Fibroblast of lung (primary cell): ENCODE data around the gene ACTMAP. TPM values are rescaled to one million over a fixed set of nuclear protein-coding genes. Genes with fewer than 3 reads are reported as not detected.

ENCODE experiments used
- DNase-seq, 2 donors: peaks; one replicate each; pipeline versions ENCODE4 v3.0.0 to v3.0.0-alpha.2; 2010; ENCODE audit warnings: low read depth in 2 of 2
- H2AFZ ChIP-seq: 2 replicates; pipeline ENCODE4 v1.5.1; 2012; ENCODE audit warnings: low read length, control low read depth, inconsistent platforms
- H3K27ac ChIP-seq: 2 replicates; pipeline ENCODE4 v1.5.1; 2011; ENCODE audit warnings: low read length, control low read depth; ENCODE audit not compliant: insufficient read depth
- H3K27me3 ChIP-seq: 2 replicates; pipeline ENCODE4 v1.5.1; 2011; ENCODE audit warnings: mild to moderate bottlenecking, low read length; ENCODE audit not compliant: control insufficient read depth, insufficient read depth
- H3K36me3 ChIP-seq: 2 replicates; pipeline ENCODE4 v1.5.1; 2011; ENCODE audit warnings: low read length; ENCODE audit not compliant: control insufficient read depth, insufficient read depth
- H3K4me1 ChIP-seq: 2 replicates; pipeline ENCODE4 v1.5.1; 2011; ENCODE audit warnings: low read length; ENCODE audit not compliant: control insufficient read depth, insufficient read depth; ENCODE audit errors: extremely low read depth
- H3K4me2 ChIP-seq: 2 replicates; pipeline ENCODE4 v1.5.1; 2011; ENCODE audit warnings: low read length, control low read depth; ENCODE audit not compliant: insufficient read depth; ENCODE audit errors: extremely low read depth
- H3K4me3 ChIP-seq, 4 experiments: fragments of 200-600 bp in 1 of 4; sonication (generic) in 1 of 4; replicated peaks in 1 of 4; 2 replicates each; pipeline ENCODE4 v1.5.1; 2011 to 2016; ENCODE audit warnings: low read length in 4 of 4, low read depth in 3 of 4, mild to moderate bottlenecking in 3 of 4, control low read depth in 2 of 4, inconsistent platforms in 1 of 4, mixed read lengths in 1 of 4; ENCODE audit not compliant: insufficient read depth in 1 of 4; ENCODE audit errors: control extremely low read depth in 1 of 4
- H3K79me2 ChIP-seq: 2 replicates; pipeline ENCODE4 v1.5.1; 2012; ENCODE audit warnings: mild to moderate bottlenecking, low read length, inconsistent platforms; ENCODE audit not compliant: control insufficient read depth, insufficient read depth
- H3K9ac ChIP-seq: 2 replicates; pipeline ENCODE4 v1.5.1; 2011; ENCODE audit warnings: mild to moderate bottlenecking, low read length, control low read depth; ENCODE audit not compliant: insufficient read depth
- H3K9me3 ChIP-seq: 2 replicates; pipeline ENCODE4 v1.5.1; 2012; ENCODE audit warnings: low read depth, low read length; ENCODE audit not compliant: control insufficient read depth, insufficient read depth
- H4K20me1 ChIP-seq: 2 replicates; pipeline ENCODE4 v1.5.1; 2011; ENCODE audit warnings: low read length; ENCODE audit not compliant: control insufficient read depth, insufficient read depth; ENCODE audit errors: extremely low read depth
- EZH2 ChIP-seq: IDR thresholded peaks from 2 replicates; pipeline ENCODE4 v1.5.1; 2012; ENCODE audit warnings: low read length, control low read depth, mild to moderate bottlenecking; ENCODE audit errors: missing control alignments
- polyA plus RNA-seq, 2 donors: library from polyadenylated mRNA; depleted of rRNA in 1 of 2; stranded (reverse) in 1 of 2; unstranded in 1 of 2; fragments of >200 nt; gene quantifications; 2 replicates each; pipeline ENCODE4 v1.2.1, GENCODE V29; 2011 to 2012; ENCODE audit warnings: missing spikeins in 1 of 2
- total RNA-seq: library from RNA; depleted of rRNA; stranded (reverse); fragments of >200 nt; gene quantifications from 2 replicates; pipeline ENCODE4 v1.2.1, GENCODE V29; 2014
- TF ChIP-seq, protein P1 (sequence below), 2 donors: IDR thresholded peaks in 1 of 2; conservative IDR thresholded peaks in 1 of 2; 1 replicate in 1 of 2; 2 replicates in 1 of 2; pipeline ENCODE4 v1.5.1; 2011 to 2012; ENCODE audit warnings: low read length in 2 of 2, control low read depth in 1 of 2, inconsistent platforms in 1 of 2, low read depth in 1 of 2, mild to moderate bottlenecking in 1 of 2

ACTMAP gene
- total and polyA plus RNA-seq, 2 donors (not counting 1 experiment from before 2014, with no cell fraction given) = 1.8 to 2.2 TPM

DNA sequence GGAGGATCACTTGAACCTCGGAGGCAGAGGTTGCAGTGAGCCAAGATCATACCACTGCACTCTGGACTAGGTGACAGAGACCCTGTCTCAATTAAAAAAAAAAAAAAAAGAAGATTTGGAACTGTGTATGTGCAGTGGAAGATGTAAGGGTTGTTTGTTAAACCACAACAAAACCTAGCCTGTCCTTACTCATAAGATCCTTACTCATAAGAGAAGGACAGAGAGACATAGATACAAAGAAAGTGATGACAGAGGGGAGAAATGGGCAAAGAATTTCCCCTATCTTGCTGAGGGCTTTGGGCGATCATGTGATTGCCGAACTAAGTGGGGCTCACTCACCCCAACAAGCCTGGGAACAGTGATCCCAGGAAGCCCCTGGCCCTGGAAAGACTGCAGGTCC is 25.4 kb downstream of the ACTMAP start:
- TF ChIP-seq EZH2 = no peak
- TF ChIP-seq, protein P1, sequence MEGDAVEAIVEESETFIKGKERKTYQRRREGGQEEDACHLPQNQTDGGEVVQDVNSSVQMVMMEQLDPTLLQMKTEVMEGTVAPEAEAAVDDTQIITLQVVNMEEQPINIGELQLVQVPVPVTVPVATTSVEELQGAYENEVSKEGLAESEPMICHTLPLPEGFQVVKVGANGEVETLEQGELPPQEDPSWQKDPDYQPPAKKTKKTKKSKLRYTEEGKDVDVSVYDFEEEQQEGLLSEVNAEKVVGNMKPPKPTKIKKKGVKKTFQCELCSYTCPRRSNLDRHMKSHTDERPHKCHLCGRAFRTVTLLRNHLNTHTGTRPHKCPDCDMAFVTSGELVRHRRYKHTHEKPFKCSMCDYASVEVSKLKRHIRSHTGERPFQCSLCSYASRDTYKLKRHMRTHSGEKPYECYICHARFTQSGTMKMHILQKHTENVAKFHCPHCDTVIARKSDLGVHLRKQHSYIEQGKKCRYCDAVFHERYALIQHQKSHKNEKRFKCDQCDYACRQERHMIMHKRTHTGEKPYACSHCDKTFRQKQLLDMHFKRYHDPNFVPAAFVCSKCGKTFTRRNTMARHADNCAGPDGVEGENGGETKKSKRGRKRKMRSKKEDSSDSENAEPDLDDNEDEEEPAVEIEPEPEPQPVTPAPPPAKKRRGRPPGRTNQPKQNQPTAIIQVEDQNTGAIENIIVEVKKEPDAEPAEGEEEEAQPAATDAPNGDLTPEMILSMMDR (conservative IDR thresholded peaks at IDR 0.05 in 1 of 2, IDR thresholded peaks at IDR 0.05 in 1 of 2; ENCODE audit: low read depth in 1 of 2, low read length in 2 of 2) = no peak
- Histone ChIP-seq H3K27ac (no peak overlapping the region), H3K4me2 (no peak overlapping the region), H3K4me3 (no peak overlapping the region), H2AFZ (no peak overlapping the region), H3K9ac (no peak overlapping the region), H3K79me2 (peaks cover 29% of the 10 kb centered on the region), H4K20me1 (no peaks in the 10 kb centered on the region), H3K27me3 (no peaks in the 10 kb centered on the region), H3K4me1 (peaks cover 6% of the 10 kb centered on the region), H3K9me3 (no peaks in the 10 kb centered on the region), H3K36me3 (peaks cover 9% of the 10 kb centered on the region)
- DNase-seq = no peak

DNA sequence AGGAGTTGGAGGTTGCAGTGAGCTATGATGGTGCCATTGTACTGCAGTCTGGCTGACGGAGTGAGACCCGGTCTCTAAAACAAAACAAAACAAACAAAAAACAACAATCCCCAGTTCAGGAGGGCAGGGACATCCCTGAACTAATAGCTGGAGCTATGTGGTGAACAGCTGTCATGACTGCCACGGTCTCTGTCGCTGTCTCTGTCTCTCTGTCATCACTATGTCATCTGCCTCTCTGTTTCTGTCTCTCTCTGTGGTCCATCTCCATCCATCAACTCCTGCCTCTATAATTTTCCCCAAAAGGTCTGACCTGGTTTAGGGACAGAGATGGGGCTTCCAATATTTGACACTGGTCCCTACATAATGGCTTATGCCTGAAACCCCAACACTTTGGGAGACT is 26.0 kb downstream of the ACTMAP start:
- Histone ChIP-seq H3K27me3 (no peaks in the 10 kb centered on the region), H3K4me3 (no peak overlapping the region), H3K79me2 (peaks cover 35% of the 10 kb centered on the region), H4K20me1 (no peaks in the 10 kb centered on the region), H3K4me1 (peaks cover 8% of the 10 kb centered on the region), H3K9ac (no peak overlapping the region), H3K27ac (no peak overlapping the region), H3K4me2 (no peak overlapping the region), H3K36me3 (peaks cover 9% of the 10 kb centered on the region), H2AFZ (no peak overlapping the region), H3K9me3 (no peaks in the 10 kb centered on the region)
- TF ChIP-seq, protein P1 (conservative IDR thresholded peaks at IDR 0.05 in 1 of 2, IDR thresholded peaks at IDR 0.05 in 1 of 2; ENCODE audit: low read depth in 1 of 2, low read length in 2 of 2) = no peak
- no peak for TF ChIP-seq EZH2
- DNase-seq = no peak

DNA sequence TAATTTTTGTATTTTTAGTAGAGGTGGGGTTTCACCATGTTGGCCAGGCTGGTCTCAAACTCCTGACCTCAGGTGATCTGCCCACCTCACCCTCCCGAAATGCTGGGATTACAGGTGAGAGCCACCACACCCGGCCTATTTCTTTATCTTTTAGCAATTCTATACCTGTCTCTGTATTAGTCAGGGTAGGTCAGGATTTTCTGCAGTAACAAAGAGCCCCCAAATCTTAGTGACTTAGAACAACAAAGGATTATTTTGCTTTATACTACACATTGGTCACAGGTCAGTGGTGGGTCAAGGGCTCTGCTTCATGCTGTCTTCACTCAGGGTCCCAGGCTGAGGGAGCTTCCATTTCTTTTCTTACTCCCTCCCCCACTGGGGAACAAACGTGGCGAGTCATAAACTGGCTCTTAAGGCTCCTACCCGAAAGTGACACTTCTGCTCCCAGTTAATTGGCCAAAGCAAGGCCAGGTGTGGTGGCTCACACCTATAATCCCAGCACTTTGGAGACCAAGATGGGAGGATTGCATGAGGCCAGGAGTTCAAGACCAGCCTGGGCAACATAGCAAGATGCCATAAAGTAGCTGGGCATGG is 26.5 kb downstream of the ACTMAP start:
- TF ChIP-seq EZH2 = no peak
- TF ChIP-seq, protein P1 (conservative IDR thresholded peaks at IDR 0.05 in 1 of 2, IDR thresholded peaks at IDR 0.05 in 1 of 2; ENCODE audit: low read depth in 1 of 2, low read length in 2 of 2) = no peak
- Histone ChIP-seq H3K4me3 (no peak overlapping the region), H3K27me3 (no peaks in the 10 kb centered on the region), H3K4me2 (no peak overlapping the region), H3K79me2 (peaks cover 40% of the 10 kb centered on the region), H3K9me3 (no peaks in the 10 kb centered on the region), H3K36me3 (peaks cover 9% of the 10 kb centered on the region), H3K27ac (no peak overlapping the region), H3K9ac (no peak overlapping the region), H3K4me1 (peaks cover 8% of the 10 kb centered on the region), H2AFZ (no peak overlapping the region), H4K20me1 (no peaks in the 10 kb centered on the region)
- DNase-seq = no peak
